Measurements from ENCODE around the gene GJB6. TPM values are rescaled to one million over a fixed set of nuclear protein-coding genes. Genes with fewer than 3 reads are reported as not detected.

The GJB6 gene
- total and polyA plus RNA-seq, 7 donors, result 0.32 TPM; not detected in 6

GRCh38 chr13:20209948-20210347, 22.2 kb downstream of the GJB6 start:
- DNase-seq, result no peak
- TF ChIP-seq POLR2A (IDR thresholded peaks at IDR 0.05) (no peak), EP300 (IDR thresholded peaks at IDR 0.05) (no peak), CTCF (IDR thresholded peaks at IDR 0.05) (no peak), POLR2AphosphoS5 (IDR thresholded peaks at IDR 0.05) (no peak)

GRCh38 chr13:20206698-20207235, 25.4 kb downstream of the GJB6 start:
- no peak for DNase-seq
- intact Hi-C loops (cut with DNase I), result no loop called here
- peaks cover 0 to 11% (median 0%) of the 10 kb centered on the region in 3 donors for H3K27me3 ChIP-seq
- H3K36me3 ChIP-seq, result no peaks in the 10 kb centered on the region
- 67 to 72% methylated on average over 16 of the region's 16 CpGs for WGBS, 2 donors
- no peak overlapping the region for H3K27ac ChIP-seq
- H3K4me3 ChIP-seq, result no peak overlapping the region
- H3K4me1 ChIP-seq, result no peaks in the 10 kb centered on the region
- H3K9me3 ChIP-seq, result no peaks in the 10 kb centered on the region
- TF ChIP-seq POLR2AphosphoS5 (IDR thresholded peaks at IDR 0.05) (no peak), CTCF (IDR thresholded peaks at IDR 0.05) (no peak), POLR2A (IDR thresholded peaks at IDR 0.05) (no peak), EP300 (IDR thresholded peaks at IDR 0.05) (no peak)

More at GRCh38 chr13:20209948-20210347, 22.2 kb downstream of the GJB6 start:
- Histone ChIP-seq H3K4me1 (no peaks in the 10 kb centered on the region), H3K9me3 (no peaks in the 10 kb centered on the region), H3K27ac (no peak overlapping the region), H3K4me3 (no peak overlapping the region), H3K27me3 (peaks cover 0 to 11% (median 0%) of the 10 kb centered on the region in 3 donors), H3K36me3 (no peaks in the 10 kb centered on the region)
- 89 to 91% methylated on average over 1 of the region's 1 CpG for WGBS, 2 donors
- intact Hi-C loops (cut with DNase I), result no loop called here

GRCh38 chr13:20206065-20206697, 25.9 kb downstream of the GJB6 start:
- TF ChIP-seq EP300 (IDR thresholded peaks at IDR 0.05), result no peak
- no peak for TF ChIP-seq POLR2AphosphoS5 (IDR thresholded peaks at IDR 0.05)
- no peak for TF ChIP-seq POLR2A (IDR thresholded peaks at IDR 0.05)
- no peak for TF ChIP-seq CTCF (IDR thresholded peaks at IDR 0.05)
- WGBS, 2 donors, result 81 to 83% methylated on average over 11 of the region's 11 CpGs
- peaks cover 0 to 11% (median 0%) of the 10 kb centered on the region in 3 donors for H3K27me3 ChIP-seq
- no peaks in the 10 kb centered on the region for H3K36me3 ChIP-seq
- H3K9me3 ChIP-seq, result no peaks in the 10 kb centered on the region
- H3K4me3 ChIP-seq, result no peak overlapping the region
- intact Hi-C loops (cut with DNase I), result no loop called here
- no peak for DNase-seq
- H3K27ac ChIP-seq, result no peak overlapping the region
- no peaks in the 10 kb centered on the region for H3K4me1 ChIP-seq

GRCh38 chr13:20198781-20199180, 33.3 kb downstream of the GJB6 start:
- intact Hi-C loops (cut with DNase I), result loop anchor here (10.0 kb wide), 1 partner anchor 286 kb away; no protein-coding TSS in a partner anchor
- no peak for TF ChIP-seq EP300 (IDR thresholded peaks at IDR 0.05)
- no peak for TF ChIP-seq POLR2AphosphoS5 (IDR thresholded peaks at IDR 0.05)
- no peak for TF ChIP-seq CTCF (IDR thresholded peaks at IDR 0.05)
- TF ChIP-seq POLR2A (IDR thresholded peaks at IDR 0.05), result no peak

More at GRCh38 chr13:20198781-20199180, 33.3 kb downstream of the GJB6 start:
- WGBS, 2 donors, result 16 to 63% methylated on average over 1 of the region's 1 CpG
- Histone ChIP-seq H3K4me1 (peaks cover 0 to 5% (median 4%) of the 10 kb centered on the region in 4 donors), H3K4me3 (no peak overlapping the region), H3K27ac (no peak overlapping the region), H3K36me3 (no peaks in the 10 kb centered on the region), H3K9me3 (peaks cover 0 to 1% (median 0%) of the 10 kb centered on the region in 4 donors), H3K27me3 (peaks cover 21 to 34% (median 27%) of the 10 kb centered on the region in 3 donors)
- DNase-seq, result no peak
